Keratinocyte (primary cell): Measurements from ENCODE around the gene CPLANE2.

Experiments
- CTCF ChIP-seq, 3 experiments: IDR thresholded peaks in 1 of 3; conservative IDR thresholded peaks in 1 of 3; optimal IDR thresholded peaks in 1 of 3; 2 replicates in 2 of 3; 3 replicates in 1 of 3; pipeline versions ENCODE3 to v1.5.1; 2011; ENCODE audit warnings: low read length in 3 of 3, mild to moderate bottlenecking in 3 of 3, moderate library complexity in 2 of 3, control low read depth in 1 of 3, inconsistent platforms in 1 of 3; ENCODE audit not compliant: insufficient read depth in 2 of 3; ENCODE audit errors: extremely low read depth in 1 of 3
- EZH2 ChIP-seq: IDR thresholded peaks from one replicate; pipeline ENCODE4 v1.6.1; 2012; ENCODE audit warnings: inconsistent platforms, mild to moderate bottlenecking, low read length, moderate library complexity

- TF ChIP-seq CTCF (optimal IDR thresholded peaks at IDR 0.05 in 1 of 3, IDR thresholded peaks at IDR 0.05 in 1 of 3, conservative IDR thresholded peaks at IDR 0.05 in 1 of 3; ENCODE audit: extremely low read depth in 1 of 3, insufficient read depth in 2 of 3, low read length in 3 of 3) (no peak), EZH2 (no peak)
These were observed 38.6 kb upstream of the CPLANE2 start for GRCh38 chr1:16275591-16275990.
